NCI-H526 treated with DMSO at 0.1 percent for 48 hours (cell line): ENCODE data around the gene RNF187.
"Not testable (repeated sequence)": the region's sequence is repeated elsewhere in the genome, so short reads cannot be mapped to it uniquely, and the experiment has no call there.

ENCODE experiments used
- DNase-seq: peaks from one replicate; lab custom pipeline; 2025; lab: John Stamatoyannopoulos, UW

RNF187 gene

DNA sequence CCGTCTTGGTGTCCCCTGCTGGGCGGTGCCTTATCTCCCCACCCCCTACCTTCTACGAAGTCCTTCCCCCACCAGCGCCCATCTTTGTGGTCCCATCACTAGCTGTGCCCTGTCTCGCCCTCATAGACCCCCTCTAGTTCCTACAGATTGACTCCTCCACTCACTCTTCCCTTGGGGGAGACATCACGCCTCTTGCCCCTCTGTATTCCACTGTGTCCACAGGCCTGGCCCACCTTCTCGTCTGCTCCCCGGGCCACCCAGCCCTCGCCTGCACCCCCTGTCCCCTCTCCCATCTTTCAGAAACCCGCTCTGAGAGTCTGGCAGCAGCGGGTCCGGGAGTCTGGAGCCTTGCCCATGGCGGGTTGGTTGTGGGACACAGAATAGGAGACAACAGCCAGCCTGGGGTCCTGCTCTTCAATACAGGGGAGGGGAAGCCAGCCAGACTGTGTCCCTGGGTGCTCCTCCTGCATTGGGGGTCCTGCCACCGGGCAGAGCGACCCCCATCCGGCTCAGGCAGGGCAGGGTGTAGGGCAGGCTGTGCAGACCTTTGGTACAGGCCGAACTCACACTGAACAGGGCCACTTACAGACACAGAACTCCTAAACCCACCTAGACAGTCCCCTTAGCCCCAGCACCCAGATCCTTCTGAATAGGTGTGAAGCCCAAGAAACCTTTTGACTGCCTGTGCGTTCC is 1.1 kb downstream of the RNF187 start:
- DNase-seq: no peak

DNA sequence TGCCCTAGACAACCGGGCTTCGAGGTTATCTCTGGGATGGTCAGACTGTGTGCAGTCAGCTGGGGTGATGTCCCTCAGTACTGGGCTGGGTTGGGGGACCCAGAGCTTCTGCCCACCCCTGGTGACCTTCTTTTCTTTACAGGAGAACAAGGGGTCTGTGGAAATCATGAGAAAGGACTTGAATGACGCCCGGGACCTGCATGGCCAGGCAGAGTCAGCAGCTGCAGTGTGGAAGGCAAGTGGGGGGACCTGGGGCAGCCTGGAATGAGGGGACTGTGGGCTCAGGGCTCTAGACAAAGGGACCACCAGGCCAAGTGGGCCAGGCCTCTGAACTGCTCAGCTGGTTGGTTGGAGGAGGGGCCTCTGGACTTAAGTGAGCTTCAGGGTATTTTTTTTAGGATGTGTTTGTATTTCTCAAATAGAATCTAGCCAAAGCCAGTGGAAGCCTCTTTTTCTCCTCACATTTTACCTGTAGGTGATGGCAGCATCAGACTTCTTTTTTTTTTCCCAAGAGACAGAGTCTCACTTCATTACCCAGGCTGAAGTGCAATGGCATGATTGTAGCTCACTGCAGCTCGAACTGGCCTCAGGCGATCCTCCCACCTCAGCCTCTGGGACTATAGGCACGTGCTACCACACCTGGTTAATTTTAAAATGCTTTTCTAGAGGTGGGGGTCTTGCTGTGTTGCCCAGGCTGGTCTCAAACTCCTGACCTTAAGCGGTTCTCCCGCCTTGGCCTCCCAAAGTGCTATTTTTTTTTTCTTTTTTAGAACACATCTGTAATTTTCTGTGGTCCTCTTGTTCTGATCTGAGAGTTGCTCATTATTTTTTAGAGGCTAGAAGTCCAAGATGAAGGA is 1.9 kb downstream of the RNF187 start:
- no peak for DNase-seq

DNA sequence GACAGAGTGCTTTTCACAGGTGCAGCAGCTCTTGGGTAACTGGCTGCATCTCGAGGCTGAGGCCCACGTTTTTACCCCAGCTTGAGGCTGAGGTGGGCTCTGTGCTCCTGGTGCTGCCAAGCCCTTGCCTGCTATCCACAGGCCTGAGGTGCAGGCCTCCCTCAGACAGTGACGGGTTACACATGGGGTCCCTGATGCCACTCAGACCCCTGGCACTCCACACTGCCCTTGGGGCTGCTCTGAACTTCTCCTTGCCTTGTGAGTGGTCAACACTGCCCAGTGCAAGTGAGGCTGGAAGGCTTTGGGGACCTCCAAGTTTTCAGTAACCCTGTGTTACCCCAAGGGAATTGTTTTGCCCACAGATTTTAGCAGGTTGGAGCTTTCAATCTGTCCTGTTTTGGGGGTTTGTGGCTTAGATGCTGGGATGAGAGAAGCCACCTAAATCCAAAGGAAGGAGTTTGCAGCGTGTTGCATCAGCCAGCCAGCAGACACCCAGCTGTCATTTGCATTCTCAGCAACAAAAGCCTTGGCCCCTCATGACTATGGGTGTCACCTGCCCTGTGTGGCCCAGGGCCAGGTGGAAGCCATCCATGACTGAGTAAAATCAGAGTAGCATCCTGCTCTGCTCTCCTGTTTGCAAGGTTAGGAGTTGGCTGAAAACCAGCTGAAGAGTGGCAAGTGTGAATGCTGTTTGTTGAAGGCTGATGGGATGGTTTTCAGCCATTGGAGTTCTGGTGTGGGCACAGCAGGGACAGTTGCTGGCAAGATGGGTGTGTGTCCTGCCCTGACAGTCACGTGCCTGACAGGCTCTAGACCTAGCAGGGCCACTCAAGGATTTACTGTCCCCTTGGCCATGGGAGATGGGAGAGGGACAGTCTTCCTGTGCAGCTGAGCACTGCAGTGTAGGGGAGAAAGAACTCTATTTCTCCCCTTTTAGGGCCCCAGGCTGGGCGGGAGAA is 3.2 kb downstream of the RNF187 start:
- no peak for DNase-seq

DNA sequence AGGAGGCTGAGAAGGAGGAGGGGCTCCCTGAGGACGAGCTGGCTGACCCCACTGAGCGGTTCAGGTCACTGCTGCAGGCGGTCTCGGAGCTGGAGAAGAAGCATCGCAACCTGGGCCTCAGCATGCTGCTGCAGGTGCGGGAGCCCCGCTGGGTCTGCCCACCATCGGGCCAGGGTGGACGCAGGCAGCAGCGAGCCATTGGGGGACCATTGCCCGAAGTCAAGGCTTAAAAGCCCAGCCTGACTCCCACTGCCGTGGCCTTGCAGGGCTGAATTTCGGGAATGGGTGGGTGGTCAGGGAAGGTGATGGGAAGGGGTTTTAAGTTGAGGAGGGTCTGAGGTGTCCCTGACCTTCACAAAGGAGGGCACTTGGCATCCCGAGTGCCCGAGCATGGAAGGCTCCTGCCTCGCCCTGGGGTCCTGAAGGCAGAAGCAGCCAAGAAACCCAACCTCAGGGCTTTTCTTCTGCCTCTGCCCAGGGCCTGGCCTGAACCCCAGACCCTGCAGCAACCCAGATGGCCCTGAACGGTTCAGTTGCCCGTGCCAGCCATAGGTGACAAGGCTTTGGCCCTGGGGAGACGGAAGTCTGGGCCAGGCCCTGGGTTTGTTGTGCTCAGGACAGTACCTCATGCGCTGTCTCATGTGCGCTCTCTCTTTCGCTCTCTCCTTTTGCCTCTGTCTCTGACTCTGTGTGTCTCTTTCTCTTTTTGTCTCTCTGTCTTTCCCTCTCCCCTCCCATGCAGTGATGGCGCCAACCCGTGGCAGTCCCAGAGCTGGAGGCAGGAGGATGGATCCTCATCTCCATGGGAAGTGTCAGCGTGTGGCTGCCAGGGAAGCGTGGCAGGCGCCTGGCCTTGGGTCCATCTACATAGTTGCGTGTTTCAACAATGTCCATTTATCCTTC is 6.2 kb downstream of the RNF187 start:
- DNase-seq: no peak

DNA sequence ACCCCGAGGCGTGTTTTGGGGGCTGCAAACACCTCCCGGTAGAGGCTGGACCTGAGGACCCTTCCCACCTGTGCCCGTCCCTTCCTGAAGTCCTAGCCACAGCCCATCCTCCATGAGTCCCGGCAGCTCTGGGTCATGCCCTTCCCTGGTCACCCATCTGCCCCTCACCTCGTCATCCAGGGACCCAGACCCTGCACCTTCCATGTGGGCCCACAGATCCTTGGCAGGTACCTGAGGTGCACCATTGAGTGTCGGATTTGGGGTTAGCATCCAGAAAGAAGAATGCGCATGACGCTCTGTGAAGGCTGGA is 6.8 kb downstream of the RNF187 start:
- DNase-seq: no peak

DNA sequence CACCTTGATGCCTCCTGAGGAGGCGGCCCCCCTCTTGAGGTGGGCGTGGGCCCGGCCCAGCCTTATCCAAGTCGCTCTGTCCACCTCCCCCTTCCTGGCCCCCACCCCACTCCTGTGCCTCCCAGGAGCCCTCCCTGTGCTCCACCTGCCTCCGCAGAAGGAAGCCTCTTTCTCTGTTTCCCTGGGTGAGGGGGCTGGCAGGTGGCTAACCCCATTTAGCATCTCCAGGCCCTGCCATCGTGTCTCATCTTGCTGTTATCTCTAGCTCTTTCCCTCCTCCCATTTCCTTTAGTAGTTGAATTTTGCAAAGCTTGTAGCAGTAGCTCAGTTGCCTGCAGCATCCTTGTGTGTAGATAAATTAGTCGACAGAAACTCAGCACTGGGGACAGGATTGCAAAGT is 7.2 kb downstream of the RNF187 start:
- DNase-seq: no peak

DNA sequence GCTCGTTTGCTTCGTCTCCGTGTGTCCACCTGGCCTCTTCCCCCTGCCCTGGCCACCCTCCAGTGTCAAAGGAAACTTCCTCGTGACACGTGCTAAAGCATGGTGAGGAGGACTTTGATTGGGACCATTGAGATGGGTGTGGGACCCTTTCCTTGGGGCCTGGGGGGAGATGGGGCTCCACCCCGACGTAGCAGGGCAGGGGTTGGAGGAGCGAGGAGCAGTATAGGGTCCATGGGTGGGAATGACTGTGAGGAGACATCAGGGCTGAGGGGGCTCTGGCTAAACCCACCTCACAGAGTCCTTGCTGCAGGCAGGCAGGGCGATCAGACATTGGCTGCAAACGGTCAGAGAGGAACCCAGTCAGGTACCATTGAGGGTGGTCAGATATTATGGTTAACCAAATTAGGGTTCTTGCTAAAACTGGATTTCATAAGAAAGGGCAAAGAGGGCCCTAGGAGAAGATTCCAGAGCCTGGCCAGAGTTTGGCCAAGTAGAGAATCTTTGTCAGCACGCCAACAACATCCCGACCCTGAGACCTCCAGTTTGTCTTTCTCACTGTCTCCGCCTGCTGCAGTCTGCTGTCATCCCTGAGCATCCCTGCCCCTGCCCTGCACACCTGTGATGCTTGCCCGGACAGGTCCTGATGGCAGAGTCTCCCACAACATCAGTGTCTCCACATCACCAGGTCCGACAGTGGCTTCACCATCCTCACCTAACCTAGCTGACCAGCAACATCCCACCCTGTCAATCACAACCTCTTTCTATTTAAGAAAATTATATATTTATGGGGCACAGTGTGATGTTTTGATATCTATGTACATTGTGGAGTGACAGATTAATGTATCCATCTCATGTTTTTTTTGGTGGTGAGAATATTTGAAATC is 8.0 kb downstream of the RNF187 start:
- no peak for DNase-seq

DNA sequence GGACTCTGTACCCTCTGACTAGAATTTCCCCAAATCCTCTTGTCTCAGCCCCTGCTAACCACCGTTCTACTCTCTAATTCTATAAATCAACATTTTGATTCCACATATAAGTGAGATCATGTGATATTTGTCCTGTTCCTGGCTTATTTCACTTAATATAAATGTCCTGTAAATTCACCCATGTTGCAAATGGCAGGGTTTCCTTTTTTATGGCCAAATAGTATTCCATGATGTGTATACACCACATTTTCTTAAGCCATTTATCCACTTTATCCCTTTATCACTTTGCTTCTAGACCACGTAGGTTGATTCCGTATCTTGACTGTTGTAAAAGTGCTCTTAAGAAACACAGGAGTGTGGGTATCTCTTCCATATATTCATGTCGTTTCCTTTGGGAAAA is 8.9 kb downstream of the RNF187 start:
- DNase-seq: no peak

DNA sequence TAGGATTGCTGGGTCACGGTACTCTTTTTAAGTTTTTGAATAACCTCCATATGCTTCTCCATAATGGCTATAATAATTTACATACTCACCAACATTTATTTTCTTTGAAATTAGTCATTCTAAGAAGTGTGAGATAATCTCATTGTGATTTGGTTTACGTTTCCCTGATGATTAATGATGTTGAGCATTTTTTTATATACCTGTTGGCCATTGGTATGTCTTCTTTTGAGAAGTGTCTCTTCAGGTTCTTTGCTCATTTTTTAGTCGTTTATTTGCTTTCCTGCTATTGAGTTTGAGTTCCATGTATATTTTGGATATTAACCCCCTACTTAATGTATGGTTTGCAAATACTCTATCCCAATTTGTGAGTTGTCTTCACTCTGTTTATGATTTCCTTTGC is 9.3 kb downstream of the RNF187 start:
- no peak for DNase-seq

DNA sequence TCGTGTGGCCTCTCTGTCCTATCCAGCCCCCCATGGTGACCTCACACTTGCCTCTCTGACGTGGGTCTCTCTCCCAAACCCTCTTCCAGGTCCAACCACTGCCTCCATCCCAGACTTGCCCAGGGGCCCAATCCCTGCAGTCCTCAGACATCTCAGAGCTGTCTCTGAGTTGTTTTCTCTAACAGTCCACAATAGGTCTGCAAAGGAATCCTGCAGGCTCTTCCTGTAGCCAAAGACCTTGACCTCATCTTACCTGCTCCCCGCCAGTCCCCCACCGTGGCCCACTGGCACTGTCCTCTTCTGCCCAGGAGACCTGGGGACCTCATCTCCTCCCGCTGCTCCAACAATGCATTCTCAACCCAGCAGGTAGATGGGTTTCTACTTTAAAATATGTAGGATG is 10.0 kb downstream of the RNF187 start:
- DNase-seq: no peak

DNA sequence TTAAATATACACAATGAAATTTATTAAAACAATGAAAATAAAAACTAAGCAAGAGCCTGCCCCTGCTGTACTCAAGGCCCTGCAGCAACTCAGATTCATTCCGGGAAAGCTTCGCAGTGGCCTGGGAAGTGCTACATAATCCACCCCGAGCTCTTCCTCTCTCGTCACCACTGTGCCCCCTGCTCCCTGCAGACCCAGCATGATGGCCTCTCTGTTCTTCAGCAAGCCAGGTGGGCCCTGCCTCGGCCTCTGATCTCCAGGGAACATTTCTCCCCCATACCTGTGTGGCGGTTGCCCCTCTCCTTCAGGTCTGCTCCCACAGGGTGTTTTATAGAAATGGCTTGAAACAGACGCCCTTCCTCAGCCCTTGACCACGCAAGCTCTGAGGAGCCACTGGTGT is 10.6 kb downstream of the RNF187 start:
- no peak for DNase-seq

DNA sequence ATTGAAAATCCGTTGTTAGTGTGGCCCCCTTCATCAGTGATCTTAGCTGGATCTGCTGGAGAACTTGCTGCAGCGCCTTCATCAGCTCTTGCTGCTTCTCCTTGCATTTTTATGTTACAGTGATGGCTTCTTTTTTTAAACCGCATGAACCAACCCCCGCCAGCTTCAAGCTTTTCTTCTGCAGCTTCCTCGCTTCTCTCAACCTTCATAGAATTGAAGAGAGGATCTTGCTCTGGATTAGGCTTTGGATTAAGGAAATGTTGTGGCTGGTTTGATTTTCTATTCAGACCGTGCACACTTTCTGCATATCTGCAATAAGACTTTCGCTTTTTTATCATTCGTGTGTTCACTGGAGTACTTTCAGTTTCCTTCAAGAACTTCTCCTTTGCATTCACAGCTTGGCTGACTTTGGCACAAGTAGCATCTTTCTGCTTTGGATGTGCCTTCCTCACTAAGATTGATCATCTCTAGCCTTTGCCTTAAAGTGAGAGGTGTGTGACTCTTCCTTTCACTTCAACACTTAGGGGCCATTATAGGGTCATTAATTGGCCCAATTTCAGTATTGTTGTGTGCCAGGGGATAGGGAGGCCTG is 13.1 kb downstream of the RNF187 start:
- DNase-seq: no peak

DNA sequence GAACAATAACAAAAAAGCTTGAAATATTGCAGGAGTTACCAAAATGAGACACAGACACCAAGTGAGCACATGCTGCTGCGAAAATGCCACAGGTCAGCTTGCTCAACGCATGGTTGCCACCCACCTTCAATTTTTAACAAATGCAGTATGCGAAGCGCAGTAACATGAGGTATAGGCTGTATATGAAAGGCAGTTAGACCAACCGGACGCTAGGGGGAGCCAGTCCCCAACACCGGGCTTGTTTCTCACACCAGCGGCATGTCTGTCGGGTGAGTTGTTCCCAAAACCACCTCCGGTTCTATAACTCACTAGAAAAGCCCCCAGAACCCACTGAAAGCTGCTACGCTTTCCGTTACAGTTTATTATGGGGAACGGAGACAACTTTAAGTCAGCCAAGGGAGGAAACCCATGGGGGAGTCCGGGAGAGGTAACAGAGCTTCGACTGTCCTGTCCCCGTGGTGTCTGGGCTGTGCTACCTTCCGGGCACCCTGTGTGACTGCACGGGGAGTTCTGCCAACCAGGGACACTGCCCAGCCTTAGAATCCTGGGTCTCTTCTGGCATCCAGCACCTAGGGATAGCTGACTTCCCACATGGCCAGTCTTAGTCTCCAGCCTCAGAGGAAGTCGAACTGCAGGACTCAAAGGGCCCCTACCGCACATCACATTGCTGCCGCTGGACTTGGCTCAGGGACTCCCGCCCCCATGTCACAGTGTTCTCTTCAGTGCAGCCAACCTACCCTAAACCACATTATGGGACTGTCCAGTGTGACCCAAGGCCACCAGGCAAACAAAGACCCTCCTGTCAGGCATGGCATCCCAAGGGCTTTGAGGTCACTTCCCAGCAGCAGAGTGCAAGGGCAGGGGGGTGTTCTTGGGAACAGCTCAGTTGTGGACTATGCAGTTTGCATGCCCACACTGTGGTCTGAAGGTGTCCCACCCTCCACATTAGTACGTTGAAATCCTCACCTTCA is 14.0 kb downstream of the RNF187 start:
- peak; percentile 17 for DNase-seq

DNA sequence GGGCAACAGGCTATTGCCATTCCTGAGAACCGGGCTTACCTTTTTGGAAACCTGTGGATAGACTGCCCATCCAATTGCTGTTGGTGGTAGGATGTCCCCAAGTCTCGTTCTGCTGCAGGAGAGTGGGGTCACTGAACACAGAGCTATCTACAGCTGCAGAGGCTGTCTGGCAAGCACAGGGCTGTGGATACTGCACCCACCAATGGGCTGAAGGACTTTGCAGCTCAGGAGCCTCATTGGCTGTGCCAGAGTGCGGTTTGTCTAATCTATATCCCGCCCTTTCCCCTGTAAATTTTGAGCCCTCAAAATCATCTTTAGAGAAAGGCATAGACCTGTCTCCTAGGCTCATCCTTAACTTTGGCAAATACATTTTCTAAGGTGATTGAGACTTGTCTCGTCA is 15.3 kb downstream of the RNF187 start:
- no peak for DNase-seq

DNA sequence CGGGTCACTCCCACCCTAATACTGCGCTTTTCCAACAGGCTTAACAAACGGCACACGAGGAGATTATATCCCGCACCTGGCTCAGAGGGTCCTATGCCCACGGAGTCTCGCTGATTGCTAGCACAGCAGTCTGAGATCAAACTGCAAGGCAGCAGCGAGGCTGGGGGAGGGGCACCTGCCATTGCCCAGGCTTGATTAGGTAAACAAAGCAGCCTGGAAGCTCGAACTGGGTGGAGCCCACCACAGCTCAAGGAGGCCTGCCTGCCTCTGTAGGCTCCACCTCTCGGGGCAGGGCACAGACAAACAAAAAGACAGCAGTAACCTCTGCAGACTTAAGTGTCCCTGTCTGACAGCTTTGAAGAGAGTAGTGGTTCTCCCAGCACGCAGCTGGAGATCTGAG is 18.8 kb downstream of the RNF187 start:
- not testable (repeated sequence) for DNase-seq

DNA sequence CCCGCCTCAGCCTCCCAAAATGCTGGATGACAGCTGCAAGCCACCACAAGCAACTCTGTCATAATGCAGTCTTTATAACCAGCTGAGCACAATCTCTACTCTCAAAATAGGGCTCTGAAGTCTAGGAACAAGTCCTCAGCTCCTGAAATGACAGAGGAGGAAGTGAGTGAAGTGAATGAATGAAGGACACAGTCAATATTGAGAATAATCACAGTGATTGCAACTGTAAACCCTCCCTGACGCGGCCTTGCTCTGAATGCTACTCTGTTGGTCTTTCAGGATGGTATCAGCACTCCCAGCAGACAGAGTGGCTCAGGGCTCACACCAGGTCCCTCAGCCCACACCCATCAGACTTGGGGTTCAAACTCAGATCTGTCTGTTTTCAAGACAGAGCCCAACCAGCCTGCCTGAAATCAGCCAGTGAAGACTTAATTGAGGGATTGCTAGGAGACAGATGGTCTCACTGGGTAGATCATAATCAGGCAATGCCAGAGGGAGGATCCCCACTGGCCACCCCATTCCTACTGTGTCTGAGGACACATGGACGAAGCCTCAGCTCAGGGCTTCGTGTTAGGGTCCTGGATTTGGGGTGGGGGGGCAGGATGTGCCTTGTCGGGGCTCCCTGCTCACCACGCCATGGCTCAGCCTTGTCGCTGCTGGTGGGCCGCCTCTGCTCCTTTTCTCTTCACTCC is 20.9 kb downstream of the RNF187 start:
- no peak for DNase-seq

DNA sequence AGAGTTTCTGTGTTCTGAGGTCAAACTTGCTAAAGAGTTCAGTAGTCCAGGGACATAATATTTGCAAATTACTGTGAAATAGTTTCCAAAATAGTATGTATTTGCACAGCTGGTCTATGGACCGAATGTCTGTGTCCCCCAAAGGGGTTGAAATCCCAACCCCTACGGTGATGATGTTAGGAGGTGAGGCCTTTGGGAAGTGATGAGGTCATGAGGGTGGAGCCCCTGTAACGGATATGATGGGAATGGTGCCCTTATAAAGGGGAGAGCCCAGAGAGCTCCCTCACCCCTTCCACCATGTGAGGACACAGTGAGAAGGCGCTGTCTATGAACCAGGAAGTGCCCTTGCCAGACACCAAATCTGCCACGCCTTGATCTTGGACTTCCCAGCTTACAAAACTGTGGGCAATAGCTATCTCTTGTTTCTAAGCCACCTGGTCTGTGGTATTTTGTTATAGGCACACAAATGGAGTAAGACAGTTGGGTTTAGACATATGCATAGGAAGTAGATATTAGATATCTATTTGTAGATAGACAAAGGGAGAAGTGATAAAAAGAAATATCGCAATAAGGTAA is 21.7 kb downstream of the RNF187 start:
- no peak for DNase-seq
